Measurements from ENCODE around the gene FAR2.

Gene FAR2

GRCh38 chr12:29208936-29209701 lies 60.0 kb downstream of the FAR2 start:
- Histone ChIP-seq H3K18ac (ENCODE audit: low read depth in 1 of 2, low read length in 2 of 2) (no peak overlapping the region), H3K27me3 (ENCODE audit: control insufficient read depth in 1 of 2, insufficient read depth in 1 of 2, low read length in 2 of 2) (no peaks in the 10 kb centered on the region), H2BK12ac (ENCODE audit: low read length in 2 of 2) (no peak overlapping the region), H3K36me3 (ENCODE audit: control insufficient read depth in 1 of 2, insufficient read depth in 2 of 2, low read depth in 1 of 2, low read length in 2 of 2) (no peaks in the 10 kb centered on the region), H3K4me3 (ENCODE audit: insufficient read depth in 1 of 2, low read depth in 1 of 2, low read length in 2 of 2) (no peak overlapping the region), H2BK5ac (ENCODE audit: low read depth, low read length, poor library complexity, severe bottlenecking) (no peak overlapping the region), H3K27ac (ENCODE audit: low read length, poor library complexity, severe bottlenecking) (no peak overlapping the region), H3K9ac (ENCODE audit: low read length) (no peak overlapping the region), H3K14ac (ENCODE audit: low read length in 2 of 2) (no peak overlapping the region), H3K9me3 (ENCODE audit: control insufficient read depth, low read length) (no peaks in the 10 kb centered on the region), H2BK120ac (ENCODE audit: low read depth, low read length) (no peak overlapping the region), H3K4ac (ENCODE audit: low read depth in 1 of 2, low read length in 2 of 2) (no peak overlapping the region), H3K4me2 (ENCODE audit: low read length, poor library complexity, severe bottlenecking) (no peak overlapping the region), H4K91ac (ENCODE audit: low read length) (no peak overlapping the region), H2AK5ac (ENCODE audit: low read length, severe bottlenecking) (no peak overlapping the region), H3K23ac (ENCODE audit: low read length in 2 of 2) (no peak overlapping the region), H4K8ac (ENCODE audit: low read length) (no peak overlapping the region), H2AFZ (ENCODE audit: low read depth, low read length) (no peak overlapping the region), H3K4me1 (ENCODE audit: control insufficient read depth, insufficient read depth, low read depth, low read length) (no peaks in the 10 kb centered on the region), H2BK15ac (ENCODE audit: low read depth, poor library complexity, severe bottlenecking) (no peak overlapping the region), H3K79me1 (replicated peaks; ENCODE audit: low read length, poor library complexity, severe bottlenecking) (peaks cover 1% of the 10 kb centered on the region)
- 83% methylated on average over 3 of the region's 3 CpGs for WGBS
- DNase-seq: no peak

DNA sequence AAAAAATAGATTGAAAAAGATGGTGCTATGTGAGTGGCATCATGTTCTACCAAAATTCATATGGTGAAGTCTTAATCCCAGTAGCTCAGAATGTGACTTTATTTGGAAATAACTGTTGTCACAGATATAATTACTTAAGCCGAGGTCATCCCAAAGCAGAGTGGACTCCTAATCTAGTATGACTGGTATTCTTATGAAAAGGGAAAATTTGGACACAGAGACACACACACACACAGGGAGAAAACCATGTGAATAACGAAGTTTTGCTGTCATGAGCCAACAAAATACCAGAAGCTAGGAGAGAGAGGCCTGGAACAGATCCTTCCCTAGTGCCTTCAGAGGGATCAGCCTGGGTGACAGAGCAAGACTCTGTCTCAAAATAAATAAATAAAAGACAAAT lies 62.6 kb downstream of the FAR2 start:
- DNase-seq: no peak
- no peak overlapping the region for H3K27ac ChIP-seq (ENCODE audit: low read length, poor library complexity, severe bottlenecking)
- H3K4me1 ChIP-seq (ENCODE audit: control insufficient read depth, insufficient read depth, low read depth, low read length): no peaks in the 10 kb centered on the region
- no peak overlapping the region for H2BK15ac ChIP-seq (ENCODE audit: low read depth, poor library complexity, severe bottlenecking)
- no peak overlapping the region for H3K18ac ChIP-seq (ENCODE audit: low read depth in 1 of 2, low read length in 2 of 2)
- H2AK5ac ChIP-seq (ENCODE audit: low read length, severe bottlenecking): no peak overlapping the region
- H4K8ac ChIP-seq (ENCODE audit: low read length): no peak overlapping the region
- no peak overlapping the region for H3K9ac ChIP-seq (ENCODE audit: low read length)
- no peak overlapping the region for H2BK12ac ChIP-seq (ENCODE audit: low read length in 2 of 2)
- no peak overlapping the region for H2AFZ ChIP-seq (ENCODE audit: low read depth, low read length)
- no peaks in the 10 kb centered on the region for H3K9me3 ChIP-seq (ENCODE audit: control insufficient read depth, low read length)
- no peak overlapping the region for H3K4ac ChIP-seq (ENCODE audit: low read depth in 1 of 2, low read length in 2 of 2)
- no peak overlapping the region for H3K14ac ChIP-seq (ENCODE audit: low read length in 2 of 2)
- H4K91ac ChIP-seq (ENCODE audit: low read length): no peak overlapping the region
- H3K23ac ChIP-seq (ENCODE audit: low read length in 2 of 2): no peak overlapping the region
- 75% methylated on average over 2 of the region's 2 CpGs for WGBS
- no peak overlapping the region for H3K4me3 ChIP-seq (ENCODE audit: insufficient read depth in 1 of 2, low read depth in 1 of 2, low read length in 2 of 2)
- no peaks in the 10 kb centered on the region for H3K36me3 ChIP-seq (ENCODE audit: control insufficient read depth in 1 of 2, insufficient read depth in 2 of 2, low read depth in 1 of 2, low read length in 2 of 2)
- no peaks in the 10 kb centered on the region for H3K27me3 ChIP-seq (ENCODE audit: control insufficient read depth in 1 of 2, insufficient read depth in 1 of 2, low read length in 2 of 2)
- peaks cover 1% of the 10 kb centered on the region for H3K79me1 ChIP-seq (replicated peaks; ENCODE audit: low read length, poor library complexity, severe bottlenecking)
- H2BK120ac ChIP-seq (ENCODE audit: low read depth, low read length): no peak overlapping the region
- no peak overlapping the region for H3K4me2 ChIP-seq (ENCODE audit: low read length, poor library complexity, severe bottlenecking)
- no peak overlapping the region for H2BK5ac ChIP-seq (ENCODE audit: low read depth, low read length, poor library complexity, severe bottlenecking)

DNA sequence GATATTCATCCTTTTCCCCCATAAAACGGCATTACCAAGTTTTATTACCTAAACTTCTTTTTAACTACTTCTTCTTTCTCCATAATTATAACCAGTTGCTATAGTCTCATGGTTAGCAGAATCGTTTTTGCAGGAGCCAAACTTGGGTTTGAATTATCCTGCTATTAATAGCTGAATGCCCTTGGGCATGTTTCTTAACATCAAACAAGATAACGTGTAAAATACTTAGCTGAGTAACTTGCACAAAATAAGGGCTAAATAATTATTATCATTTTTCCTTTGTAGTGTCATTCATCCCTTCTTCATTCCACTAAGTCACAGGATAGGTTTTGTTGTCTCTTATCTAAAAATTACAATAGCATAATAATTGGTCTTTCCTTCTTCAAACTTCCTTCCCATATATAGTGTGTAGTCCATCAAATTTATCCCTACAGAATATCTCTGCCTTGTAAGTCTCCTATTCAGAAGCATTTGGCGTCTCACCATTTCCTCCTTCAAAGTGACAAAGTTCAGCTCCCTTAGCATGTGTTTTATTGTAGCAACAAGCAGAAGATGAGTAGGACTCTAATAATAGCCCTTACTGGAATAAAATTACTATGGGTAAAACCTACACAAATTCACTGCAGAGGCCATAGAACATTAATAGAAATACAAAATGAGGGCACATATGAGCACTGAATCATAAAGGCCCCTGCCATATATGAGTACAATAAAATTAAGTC lies 63.8 kb downstream of the FAR2 start:
- Histone ChIP-seq H2BK5ac (ENCODE audit: low read depth, low read length, poor library complexity, severe bottlenecking) (no peak overlapping the region), H2AFZ (ENCODE audit: low read depth, low read length) (no peak overlapping the region), H3K36me3 (ENCODE audit: control insufficient read depth in 1 of 2, insufficient read depth in 2 of 2, low read depth in 1 of 2, low read length in 2 of 2) (no peaks in the 10 kb centered on the region), H2BK15ac (ENCODE audit: low read depth, poor library complexity, severe bottlenecking) (no peak overlapping the region), H3K27me3 (ENCODE audit: control insufficient read depth in 1 of 2, insufficient read depth in 1 of 2, low read length in 2 of 2) (no peaks in the 10 kb centered on the region), H3K27ac (ENCODE audit: low read length, poor library complexity, severe bottlenecking) (no peak overlapping the region), H3K4me3 (ENCODE audit: insufficient read depth in 1 of 2, low read depth in 1 of 2, low read length in 2 of 2) (peak overlapping the region in 1 of 2 experiments; percentile 3), H3K23ac (ENCODE audit: low read length in 2 of 2) (no peak overlapping the region), H3K79me1 (replicated peaks; ENCODE audit: low read length, poor library complexity, severe bottlenecking) (peaks cover 1% of the 10 kb centered on the region), H3K14ac (ENCODE audit: low read length in 2 of 2) (no peak overlapping the region), H3K18ac (ENCODE audit: low read depth in 1 of 2, low read length in 2 of 2) (no peak overlapping the region), H3K9me3 (ENCODE audit: control insufficient read depth, low read length) (no peaks in the 10 kb centered on the region), H2BK120ac (ENCODE audit: low read depth, low read length) (no peak overlapping the region), H4K91ac (ENCODE audit: low read length) (no peak overlapping the region), H3K9ac (ENCODE audit: low read length) (no peak overlapping the region), H2AK5ac (ENCODE audit: low read length, severe bottlenecking) (no peak overlapping the region), H2BK12ac (ENCODE audit: low read length in 2 of 2) (no peak overlapping the region), H3K4me2 (ENCODE audit: low read length, poor library complexity, severe bottlenecking) (no peak overlapping the region), H3K4ac (ENCODE audit: low read depth in 1 of 2, low read length in 2 of 2) (no peak overlapping the region), H4K8ac (ENCODE audit: low read length) (no peak overlapping the region), H3K4me1 (ENCODE audit: control insufficient read depth, insufficient read depth, low read depth, low read length) (no peaks in the 10 kb centered on the region)
- WGBS: 77% methylated on average over 3 of the region's 4 CpGs
- peak; percentile 29 for DNase-seq

DNA sequence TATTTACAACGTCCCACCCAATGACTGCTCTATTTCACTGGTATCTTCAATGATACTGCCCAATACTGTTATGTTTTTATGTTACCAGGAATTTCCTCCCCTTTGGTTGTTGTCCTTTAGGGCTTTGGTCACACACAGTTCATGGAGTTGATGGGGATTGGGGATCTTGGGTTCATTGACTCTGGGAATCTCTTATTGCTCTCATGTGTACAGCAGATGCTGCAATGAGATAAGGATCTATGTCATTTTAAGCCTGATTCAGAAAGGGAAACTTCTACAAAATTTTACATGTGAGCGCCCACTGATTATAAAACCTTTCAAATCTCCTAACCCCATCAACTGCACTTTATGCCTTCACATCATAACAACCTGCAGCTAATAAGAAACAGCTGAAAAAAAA lies 67.2 kb downstream of the FAR2 start:
- no peak overlapping the region for H3K27ac ChIP-seq (ENCODE audit: low read length, poor library complexity, severe bottlenecking)
- 100% methylated on average over 1 of the region's 2 CpGs for WGBS
- no peak overlapping the region for H2BK15ac ChIP-seq (ENCODE audit: low read depth, poor library complexity, severe bottlenecking)
- no peak overlapping the region for H3K4me3 ChIP-seq (ENCODE audit: insufficient read depth in 1 of 2, low read depth in 1 of 2, low read length in 2 of 2)
- no peak overlapping the region for H3K18ac ChIP-seq (ENCODE audit: low read depth in 1 of 2, low read length in 2 of 2)
- H3K27me3 ChIP-seq (ENCODE audit: control insufficient read depth in 1 of 2, insufficient read depth in 1 of 2, low read length in 2 of 2): no peaks in the 10 kb centered on the region
- no peaks in the 10 kb centered on the region for H3K9me3 ChIP-seq (ENCODE audit: control insufficient read depth, low read length)
- no peak overlapping the region for H4K8ac ChIP-seq (ENCODE audit: low read length)
- no peak overlapping the region for H3K4me2 ChIP-seq (ENCODE audit: low read length, poor library complexity, severe bottlenecking)
- H3K79me1 ChIP-seq (replicated peaks; ENCODE audit: low read length, poor library complexity, severe bottlenecking): no peaks in the 10 kb centered on the region
- no peak overlapping the region for H2BK120ac ChIP-seq (ENCODE audit: low read depth, low read length)
- no peaks in the 10 kb centered on the region for H3K36me3 ChIP-seq (ENCODE audit: control insufficient read depth in 1 of 2, insufficient read depth in 2 of 2, low read depth in 1 of 2, low read length in 2 of 2)
- H2BK5ac ChIP-seq (ENCODE audit: low read depth, low read length, poor library complexity, severe bottlenecking): no peak overlapping the region
- no peak overlapping the region for H3K4ac ChIP-seq (ENCODE audit: low read depth in 1 of 2, low read length in 2 of 2)
- no peak overlapping the region for H4K91ac ChIP-seq (ENCODE audit: low read length)
- no peak for DNase-seq
- no peaks in the 10 kb centered on the region for H3K4me1 ChIP-seq (ENCODE audit: control insufficient read depth, insufficient read depth, low read depth, low read length)
- no peak overlapping the region for H3K23ac ChIP-seq (ENCODE audit: low read length in 2 of 2)
- H3K9ac ChIP-seq (ENCODE audit: low read length): no peak overlapping the region
- H2AK5ac ChIP-seq (ENCODE audit: low read length, severe bottlenecking): no peak overlapping the region
- no peak overlapping the region for H2BK12ac ChIP-seq (ENCODE audit: low read length in 2 of 2)
- no peak overlapping the region for H2AFZ ChIP-seq (ENCODE audit: low read depth, low read length)
- H3K14ac ChIP-seq (ENCODE audit: low read length in 2 of 2): no peak overlapping the region

All from mesenchymal stem cell (in vitro differentiated cells and primary cell).